ENCODE data around the gene NR2F2. TPM values are rescaled to one million over a fixed set of nuclear protein-coding genes. Genes with fewer than 3 reads are reported as not detected.

NR2F2 gene
- total RNA-seq, 1 donor from 2014 or later, result 1.9 TPM

DNA sequence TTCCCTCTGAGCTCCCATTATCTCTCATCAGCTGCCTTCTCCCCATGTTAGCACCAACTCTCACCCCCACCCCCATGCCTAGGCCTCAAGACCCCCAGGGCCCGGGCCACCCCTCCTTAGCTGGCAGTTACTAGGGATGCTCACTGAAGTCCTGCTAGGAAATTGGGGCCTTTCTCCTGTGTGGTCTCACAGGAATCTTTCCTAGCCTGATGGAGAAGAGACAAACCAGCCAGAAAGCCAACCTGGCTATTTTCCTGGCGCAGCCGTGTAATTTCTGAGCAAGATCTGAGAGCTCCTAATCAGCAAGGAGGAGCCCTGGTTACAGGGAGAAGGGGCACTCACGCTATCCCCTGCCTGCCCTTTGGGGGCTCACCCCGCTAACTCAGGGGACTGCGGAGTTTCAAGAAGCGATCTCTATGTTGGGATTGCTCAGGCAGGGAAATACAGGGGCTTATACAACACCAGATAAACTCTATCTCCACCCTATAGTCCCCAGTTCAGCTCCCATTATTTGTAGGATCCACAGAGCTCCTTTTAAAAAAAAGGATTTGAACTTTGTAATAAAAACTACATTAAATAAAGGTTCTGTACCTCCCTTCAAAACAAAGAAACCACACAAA, 25.2 kb downstream of the NR2F2 start:
- Mint-ChIP-seq H3K27me3 (ENCODE audit: unreplicated experiment) (peaks cover 33% of the 10 kb centered on the region), H3K36me3 (ENCODE audit: unreplicated experiment) (no peaks in the 10 kb centered on the region), H3K4me1 (ENCODE audit: low read depth, unreplicated experiment) (peaks cover 4% of the 10 kb centered on the region), H3K9me3 (ENCODE audit: unreplicated experiment) (peaks cover 11% of the 10 kb centered on the region), H3K27ac (ENCODE audit: unreplicated experiment) (no peak overlapping the region), H3K4me3 (ENCODE audit: unreplicated experiment) (no peak overlapping the region)
- TF ChIP-seq, protein P1, sequence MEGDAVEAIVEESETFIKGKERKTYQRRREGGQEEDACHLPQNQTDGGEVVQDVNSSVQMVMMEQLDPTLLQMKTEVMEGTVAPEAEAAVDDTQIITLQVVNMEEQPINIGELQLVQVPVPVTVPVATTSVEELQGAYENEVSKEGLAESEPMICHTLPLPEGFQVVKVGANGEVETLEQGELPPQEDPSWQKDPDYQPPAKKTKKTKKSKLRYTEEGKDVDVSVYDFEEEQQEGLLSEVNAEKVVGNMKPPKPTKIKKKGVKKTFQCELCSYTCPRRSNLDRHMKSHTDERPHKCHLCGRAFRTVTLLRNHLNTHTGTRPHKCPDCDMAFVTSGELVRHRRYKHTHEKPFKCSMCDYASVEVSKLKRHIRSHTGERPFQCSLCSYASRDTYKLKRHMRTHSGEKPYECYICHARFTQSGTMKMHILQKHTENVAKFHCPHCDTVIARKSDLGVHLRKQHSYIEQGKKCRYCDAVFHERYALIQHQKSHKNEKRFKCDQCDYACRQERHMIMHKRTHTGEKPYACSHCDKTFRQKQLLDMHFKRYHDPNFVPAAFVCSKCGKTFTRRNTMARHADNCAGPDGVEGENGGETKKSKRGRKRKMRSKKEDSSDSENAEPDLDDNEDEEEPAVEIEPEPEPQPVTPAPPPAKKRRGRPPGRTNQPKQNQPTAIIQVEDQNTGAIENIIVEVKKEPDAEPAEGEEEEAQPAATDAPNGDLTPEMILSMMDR (IDR thresholded peaks at IDR 0.05; ENCODE audit: partially characterized antibody, unreplicated experiment), result no peak
- DNase-seq, result no peak

DNA sequence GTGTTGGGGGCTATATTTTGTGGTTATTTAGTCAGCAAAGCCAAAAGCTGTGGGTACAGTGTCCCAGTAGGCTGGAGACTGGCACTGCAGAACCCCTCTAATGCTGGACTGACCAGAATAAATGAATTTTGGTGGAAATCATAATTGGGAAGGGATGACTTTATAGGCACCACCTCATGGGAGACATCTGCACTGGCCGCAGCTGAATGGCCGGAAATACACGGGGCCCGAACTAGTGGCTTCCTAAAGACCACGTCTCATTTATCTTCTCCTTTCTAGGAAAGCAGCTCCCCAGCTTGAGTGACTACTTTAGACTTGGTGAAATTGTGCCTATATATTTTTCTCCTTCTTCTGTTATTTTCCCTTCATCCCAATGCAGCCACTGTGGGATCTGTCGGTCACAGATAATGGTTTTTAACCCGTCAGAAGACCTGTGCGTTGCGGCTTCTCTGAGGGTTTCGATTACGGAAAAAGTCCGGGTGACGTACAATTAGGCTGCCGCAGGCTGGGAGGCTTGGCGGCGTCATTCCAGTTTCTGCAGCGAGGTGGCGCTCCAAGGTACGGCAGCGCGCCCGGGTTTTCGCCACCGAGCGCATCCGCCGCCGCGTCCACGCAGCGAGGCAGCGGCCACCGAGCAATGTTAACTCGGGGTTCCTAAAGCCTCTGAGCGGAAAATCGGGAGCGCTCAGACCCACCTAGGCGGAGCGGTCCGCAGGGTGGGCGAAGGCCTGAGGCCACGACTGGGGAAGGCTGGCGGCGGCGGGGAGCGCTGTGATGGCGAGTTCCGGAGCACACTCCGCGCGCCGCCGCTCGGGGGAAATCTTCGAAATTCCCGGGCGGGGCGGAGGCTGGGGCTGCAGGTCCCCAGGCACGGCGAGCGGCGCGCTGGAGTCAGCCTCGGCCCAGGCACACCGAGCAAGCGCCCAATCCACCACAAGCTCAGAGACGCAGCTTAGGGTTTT, 26.3 kb downstream of the NR2F2 start:
- H3K36me3 Mint-ChIP-seq (ENCODE audit: unreplicated experiment), result no peaks in the 10 kb centered on the region
- no peak overlapping the region for H3K27ac Mint-ChIP-seq (ENCODE audit: unreplicated experiment)
- DNase-seq, result peak; percentile 93
- peaks cover 31% of the 10 kb centered on the region for H3K27me3 Mint-ChIP-seq (ENCODE audit: unreplicated experiment)
- peak overlapping the region; percentile 83 for H3K4me3 Mint-ChIP-seq (ENCODE audit: unreplicated experiment)
- H3K9me3 Mint-ChIP-seq (ENCODE audit: unreplicated experiment), result peaks cover 8% of the 10 kb centered on the region
- peaks cover 6% of the 10 kb centered on the region for H3K4me1 Mint-ChIP-seq (ENCODE audit: low read depth, unreplicated experiment)
- TF ChIP-seq, protein P1 (IDR thresholded peaks at IDR 0.05; ENCODE audit: partially characterized antibody, unreplicated experiment), result peak; percentile 99

DNA sequence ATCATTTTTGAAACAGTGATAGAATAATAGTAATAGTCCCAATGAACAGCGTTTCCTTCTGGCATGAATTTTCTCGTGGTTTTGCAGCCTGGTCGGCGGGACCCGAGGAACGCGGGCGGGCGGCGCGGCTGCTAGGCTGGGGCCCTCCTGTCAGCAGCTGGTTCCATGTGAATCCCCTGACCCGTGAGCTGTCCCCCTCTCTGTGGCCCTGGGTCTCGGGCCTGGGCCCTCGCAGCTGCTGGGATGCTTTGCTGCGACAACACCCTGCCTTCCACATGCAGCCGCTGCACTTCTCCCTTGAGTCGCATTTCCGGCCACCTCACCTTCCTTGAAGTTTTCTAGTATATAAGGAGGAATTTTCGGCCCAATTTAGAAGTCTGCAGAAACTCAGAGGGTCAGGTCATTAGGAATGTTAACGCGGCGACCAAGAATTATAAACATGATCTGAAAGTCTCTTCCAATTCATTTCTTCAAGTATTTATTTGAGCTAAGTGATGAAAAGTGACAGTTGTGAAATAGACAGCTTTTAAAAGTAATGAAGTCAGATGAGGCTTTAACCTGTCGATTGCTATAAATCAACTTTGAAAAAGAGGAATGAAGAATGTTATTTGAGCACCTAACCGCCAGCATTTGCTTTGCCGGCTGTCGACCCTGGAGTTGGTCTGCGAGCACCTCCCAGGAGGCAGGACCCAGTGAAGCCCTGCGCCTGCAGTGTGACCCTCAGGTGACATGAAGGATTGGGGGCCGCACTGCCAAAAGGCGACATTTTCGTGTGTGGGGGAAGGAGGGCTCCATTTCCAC, 27.7 kb downstream of the NR2F2 start:
- DNase-seq, result no peak
- TF ChIP-seq, protein P1 (IDR thresholded peaks at IDR 0.05; ENCODE audit: partially characterized antibody, unreplicated experiment), result no peak
- peaks cover 10% of the 10 kb centered on the region for H3K4me1 Mint-ChIP-seq (ENCODE audit: low read depth, unreplicated experiment)
- no peak overlapping the region for H3K27ac Mint-ChIP-seq (ENCODE audit: unreplicated experiment)
- peaks cover 6% of the 10 kb centered on the region for H3K9me3 Mint-ChIP-seq (ENCODE audit: unreplicated experiment)
- H3K36me3 Mint-ChIP-seq (ENCODE audit: unreplicated experiment), result no peaks in the 10 kb centered on the region
- H3K27me3 Mint-ChIP-seq (ENCODE audit: unreplicated experiment), result peaks cover 31% of the 10 kb centered on the region
- peak overlapping the region; percentile 75 for H3K4me3 Mint-ChIP-seq (ENCODE audit: unreplicated experiment)

DNA sequence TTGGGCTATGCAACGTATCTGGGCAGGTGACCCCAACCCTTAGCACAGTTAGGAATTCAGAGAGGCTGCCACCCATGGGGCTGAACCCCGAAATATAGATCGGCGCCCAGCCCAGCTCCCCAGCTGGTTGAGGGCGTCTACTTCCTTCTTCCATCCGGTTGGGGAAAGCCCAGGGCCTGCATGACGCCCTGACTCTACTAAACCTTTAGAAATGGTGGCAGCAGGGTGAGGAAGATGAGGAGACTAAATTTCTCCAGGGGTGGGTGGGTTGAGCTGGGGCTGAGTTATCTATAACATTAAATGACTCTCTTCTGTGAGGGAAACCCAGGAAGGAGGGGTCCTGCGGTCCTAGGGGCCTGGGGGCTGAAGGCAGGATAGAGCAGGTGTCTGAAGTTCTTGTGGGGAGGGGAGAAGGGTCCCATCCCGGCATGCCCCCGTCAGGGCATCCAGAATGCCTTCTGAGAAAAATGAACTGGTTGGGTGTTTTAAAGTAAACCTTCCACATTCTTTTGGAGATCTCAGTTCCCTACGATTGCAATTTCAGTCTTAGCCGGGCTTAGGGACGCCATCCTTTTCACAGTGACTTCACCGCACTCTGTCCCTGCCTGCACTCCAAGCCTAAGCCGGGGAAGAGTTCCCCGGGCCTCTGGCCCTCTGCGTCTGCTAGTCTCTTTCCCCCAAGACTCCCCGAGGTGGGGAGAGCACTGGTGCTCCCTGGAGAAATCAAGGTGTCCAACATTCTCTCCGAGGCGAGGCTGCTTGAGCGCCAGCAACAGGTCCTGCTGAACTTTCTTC, 28.5 kb downstream of the NR2F2 start:
- DNase-seq, result no peak
- peaks cover 31% of the 10 kb centered on the region for H3K27me3 Mint-ChIP-seq (ENCODE audit: unreplicated experiment)
- TF ChIP-seq, protein P1 (IDR thresholded peaks at IDR 0.05; ENCODE audit: partially characterized antibody, unreplicated experiment), result no peak
- no peak overlapping the region for H3K27ac Mint-ChIP-seq (ENCODE audit: unreplicated experiment)
- H3K9me3 Mint-ChIP-seq (ENCODE audit: unreplicated experiment), result peaks cover 5% of the 10 kb centered on the region
- no peaks in the 10 kb centered on the region for H3K36me3 Mint-ChIP-seq (ENCODE audit: unreplicated experiment)
- peaks cover 6% of the 10 kb centered on the region for H3K4me1 Mint-ChIP-seq (ENCODE audit: low read depth, unreplicated experiment)
- no peak overlapping the region for H3K4me3 Mint-ChIP-seq (ENCODE audit: unreplicated experiment)

Measured in glutamatergic neuron (in vitro differentiated cells).